IPS-18a (cell line): ENCODE results near the gene NOC3L.

ENCODE experiments used
- H3K27ac ChIP-seq: one replicate; pipeline ENCODE4 v1.5.1; 2013; ENCODE audit warnings: low read length
- H3K27me3 ChIP-seq: one replicate; pipeline ENCODE4 v1.6.1; 2013; ENCODE audit warnings: mild to moderate bottlenecking, low read length; ENCODE audit not compliant: control insufficient read depth, insufficient read depth
- H3K36me3 ChIP-seq: one replicate; pipeline ENCODE4 v1.6.1; 2013; ENCODE audit warnings: low read depth, low read length; ENCODE audit not compliant: control insufficient read depth
- H3K4me1 ChIP-seq: one replicate; pipeline ENCODE4 v1.6.1; 2013; ENCODE audit warnings: low read depth, low read length; ENCODE audit not compliant: control insufficient read depth
- H3K4me3 ChIP-seq: one replicate; pipeline ENCODE4 v1.5.1; 2013; ENCODE audit warnings: low read length
- H3K9ac ChIP-seq: one replicate; pipeline ENCODE4 v1.6.1; 2013; ENCODE audit warnings: mild to moderate bottlenecking, low read length, moderate library complexity
- H3K9me3 ChIP-seq: one replicate; pipeline ENCODE4 v1.6.1; 2013; ENCODE audit warnings: low read depth, low read length; ENCODE audit not compliant: control insufficient read depth

The NOC3L gene

GRCh38 chr10:94324609-94325233, 38.0 kb downstream of the NOC3L start:
- Histone ChIP-seq H3K9ac (no peak overlapping the region), H3K36me3 (peaks cover 20% of the 10 kb centered on the region), H3K27me3 (no peaks in the 10 kb centered on the region), H3K9me3 (no peaks in the 10 kb centered on the region), H3K4me1 (no peaks in the 10 kb centered on the region), H3K27ac (no peak overlapping the region), H3K4me3 (no peak overlapping the region)

DNA sequence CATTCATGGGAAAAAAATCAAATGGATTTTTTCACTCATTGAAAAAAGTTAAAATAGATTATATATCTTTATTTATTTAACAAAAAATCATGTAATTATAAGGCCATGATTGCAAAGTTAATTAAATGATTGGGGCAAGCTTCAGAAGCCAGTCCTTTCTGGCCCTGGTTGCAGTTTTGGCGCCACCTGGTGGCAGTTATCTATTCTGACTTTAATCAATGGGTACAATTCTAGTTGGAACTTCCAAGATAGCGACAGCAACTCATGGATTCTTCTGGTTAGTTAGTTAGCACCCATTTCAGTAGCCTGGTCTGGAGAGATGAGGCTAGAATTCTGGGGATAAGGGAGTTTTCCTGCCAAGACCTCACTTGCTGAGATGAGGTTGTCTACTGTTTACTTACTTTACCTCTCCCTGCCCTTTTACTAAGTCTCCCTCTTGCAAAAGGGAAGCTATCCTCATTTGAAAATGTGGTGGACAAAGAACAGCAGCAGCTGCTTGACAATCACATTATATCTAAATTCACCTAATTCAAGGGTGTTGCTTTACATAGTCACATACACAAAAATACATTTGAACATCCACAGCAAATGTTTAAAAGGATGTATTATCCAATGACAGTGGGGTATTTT, 42.3 kb downstream of the NOC3L start:
- Histone ChIP-seq H3K36me3 (peaks cover 7% of the 10 kb centered on the region), H3K9ac (no peak overlapping the region), H3K4me3 (no peak overlapping the region), H3K4me1 (no peaks in the 10 kb centered on the region), H3K27ac (no peak overlapping the region), H3K27me3 (no peaks in the 10 kb centered on the region), H3K9me3 (no peaks in the 10 kb centered on the region)

GRCh38 chr10:94316560-94316959, 46.2 kb downstream of the NOC3L start:
- Histone ChIP-seq H3K9ac (no peak overlapping the region), H3K27ac (no peak overlapping the region), H3K36me3 (no peaks in the 10 kb centered on the region), H3K9me3 (no peaks in the 10 kb centered on the region), H3K4me3 (no peak overlapping the region), H3K4me1 (no peaks in the 10 kb centered on the region), H3K27me3 (no peaks in the 10 kb centered on the region)

- H3K9ac ChIP-seq: no peak overlapping the region
- no peaks in the 10 kb centered on the region for H3K4me1 ChIP-seq
- no peaks in the 10 kb centered on the region for H3K9me3 ChIP-seq
- no peak overlapping the region for H3K27ac ChIP-seq
- H3K27me3 ChIP-seq: no peaks in the 10 kb centered on the region
- no peak overlapping the region for H3K4me3 ChIP-seq
- H3K36me3 ChIP-seq: no peaks in the 10 kb centered on the region
Measured at GRCh38 chr10:94315975-94316464, 46.7 kb downstream of the NOC3L start.

DNA sequence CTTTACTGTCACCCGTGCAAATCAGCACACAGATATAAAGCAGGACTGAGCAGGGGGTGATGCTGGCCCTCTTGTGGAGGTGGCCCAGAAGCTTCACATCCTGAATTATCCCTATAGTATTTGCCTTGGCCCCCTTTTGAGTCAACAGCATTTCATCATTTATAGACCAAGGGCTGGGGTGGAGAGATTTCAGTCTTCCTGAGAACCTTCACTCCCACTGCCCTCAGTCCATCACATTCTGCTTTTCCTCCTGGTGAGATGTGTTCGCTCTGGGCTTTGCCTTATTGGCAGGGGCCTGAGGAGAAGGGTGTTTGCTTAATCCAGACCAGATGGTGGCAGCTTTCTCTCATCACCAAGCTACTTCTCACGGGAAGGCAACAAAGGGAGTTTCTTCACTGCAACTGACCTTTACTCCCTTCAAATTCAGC, 47.7 kb downstream of the NOC3L start:
- H3K9ac ChIP-seq: no peak overlapping the region
- no peaks in the 10 kb centered on the region for H3K36me3 ChIP-seq
- no peak overlapping the region for H3K27ac ChIP-seq
- no peaks in the 10 kb centered on the region for H3K4me1 ChIP-seq
- no peaks in the 10 kb centered on the region for H3K9me3 ChIP-seq
- no peak overlapping the region for H3K4me3 ChIP-seq
- H3K27me3 ChIP-seq: no peaks in the 10 kb centered on the region

GRCh38 chr10:94310369-94310768, 52.4 kb downstream of the NOC3L start:
- Histone ChIP-seq H3K36me3 (no peaks in the 10 kb centered on the region), H3K27ac (no peak overlapping the region), H3K27me3 (no peaks in the 10 kb centered on the region), H3K4me1 (no peaks in the 10 kb centered on the region), H3K9me3 (no peaks in the 10 kb centered on the region), H3K4me3 (no peak overlapping the region), H3K9ac (no peak overlapping the region)

DNA sequence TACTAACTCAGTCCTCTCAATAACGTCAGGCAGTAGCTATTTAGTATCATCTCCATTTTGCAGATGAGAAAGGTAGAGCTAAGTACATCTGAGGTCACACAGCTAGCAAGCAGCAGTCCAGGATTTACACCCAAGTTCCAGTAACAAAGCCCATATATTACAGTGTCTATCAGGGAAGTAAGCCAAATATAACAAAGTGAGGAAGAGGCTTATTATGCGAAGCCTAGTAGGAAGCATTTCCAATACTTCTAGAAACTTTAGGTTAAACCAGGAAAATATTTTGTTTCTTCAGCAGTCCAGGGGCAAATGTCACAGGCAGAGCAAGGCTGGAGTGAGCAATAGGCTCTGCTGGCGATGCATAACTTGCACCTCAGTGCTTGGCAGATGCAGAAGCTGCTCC, 53.9 kb downstream of the NOC3L start:
- Histone ChIP-seq H3K9me3 (no peaks in the 10 kb centered on the region), H3K4me3 (no peak overlapping the region), H3K4me1 (no peaks in the 10 kb centered on the region), H3K36me3 (no peaks in the 10 kb centered on the region), H3K27ac (no peak overlapping the region), H3K9ac (no peak overlapping the region), H3K27me3 (no peaks in the 10 kb centered on the region)

DNA sequence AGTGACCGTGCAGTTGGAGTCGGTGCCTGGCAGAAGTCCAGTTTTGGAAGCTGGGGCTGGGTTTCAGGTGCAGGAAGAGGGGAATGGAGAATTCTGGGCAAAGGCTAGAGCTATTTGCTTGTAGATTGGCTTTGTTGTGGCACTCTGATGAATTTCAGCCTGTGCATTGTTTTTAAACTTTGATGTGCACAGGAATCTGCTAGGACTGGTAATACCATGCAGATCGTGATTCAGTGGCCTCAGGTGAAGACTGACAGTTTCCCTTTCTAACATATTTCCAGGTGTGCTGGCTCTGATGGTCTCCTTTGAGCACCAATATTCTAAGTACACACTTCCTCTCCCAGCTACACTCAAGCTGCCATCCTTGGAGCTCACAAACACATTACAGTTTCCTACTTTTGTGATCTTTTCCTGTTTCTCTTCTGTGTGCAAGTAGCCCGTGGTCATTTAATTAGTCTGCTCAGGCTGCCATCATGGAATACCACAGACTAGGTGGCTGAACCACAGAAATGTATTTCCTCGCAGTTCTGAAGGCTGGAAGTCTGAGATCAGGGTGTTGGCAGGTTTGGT, 55.6 kb downstream of the NOC3L start:
- H3K4me3 ChIP-seq: no peak overlapping the region
- no peaks in the 10 kb centered on the region for H3K4me1 ChIP-seq
- no peaks in the 10 kb centered on the region for H3K36me3 ChIP-seq
- no peak overlapping the region for H3K27ac ChIP-seq
- H3K27me3 ChIP-seq: no peaks in the 10 kb centered on the region
- no peaks in the 10 kb centered on the region for H3K9me3 ChIP-seq
- no peak overlapping the region for H3K9ac ChIP-seq

DNA sequence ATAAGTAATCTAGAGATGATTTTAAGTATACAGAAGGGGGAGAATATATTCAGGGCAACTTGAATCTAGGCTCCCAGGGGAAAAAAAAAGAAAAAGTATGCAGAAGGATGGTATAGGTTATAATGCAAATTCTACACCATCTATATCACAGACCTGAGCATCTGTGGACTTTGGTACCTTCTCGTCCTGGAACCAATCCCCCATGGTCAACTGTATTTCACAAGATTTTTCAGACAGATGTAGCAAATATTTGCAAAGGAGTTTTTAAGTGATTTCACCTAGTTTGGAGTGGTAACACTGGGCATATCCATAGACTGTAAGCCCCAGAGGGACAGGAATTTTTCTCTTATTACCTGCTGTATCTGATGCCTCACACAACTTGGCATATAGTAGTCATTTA, 58.8 kb downstream of the NOC3L start:
- no peak overlapping the region for H3K9ac ChIP-seq
- H3K27me3 ChIP-seq: no peaks in the 10 kb centered on the region
- no peaks in the 10 kb centered on the region for H3K36me3 ChIP-seq

DNA sequence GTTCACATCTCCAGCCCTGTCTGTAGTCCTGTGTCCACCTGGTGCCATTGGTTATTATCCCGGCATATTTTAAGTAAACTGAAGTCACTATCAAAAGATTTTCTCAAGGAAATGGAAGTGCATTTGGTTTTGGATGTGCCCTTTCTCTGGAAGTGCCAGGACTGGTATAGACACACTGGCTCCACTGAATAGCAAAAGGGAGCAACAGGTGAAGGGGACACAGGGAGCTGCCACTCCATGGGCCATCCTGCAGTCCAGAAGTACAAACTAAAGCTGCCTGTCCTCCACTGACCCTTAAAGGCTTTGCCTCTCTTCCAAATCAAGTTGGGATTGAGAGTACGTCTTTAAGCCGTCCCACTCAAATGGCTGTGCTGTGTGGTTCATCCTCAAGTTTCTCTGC, 62.7 kb downstream of the NOC3L start:
- no peaks in the 10 kb centered on the region for H3K4me1 ChIP-seq
- H3K4me3 ChIP-seq: no peak overlapping the region
- H3K27ac ChIP-seq: no peak overlapping the region
- H3K9me3 ChIP-seq: no peaks in the 10 kb centered on the region
- H3K27me3 ChIP-seq: no peaks in the 10 kb centered on the region
- H3K9ac ChIP-seq: no peak overlapping the region
- H3K36me3 ChIP-seq: no peaks in the 10 kb centered on the region

More for the DNA sequence above, 58.8 kb downstream of the NOC3L start:
- H3K27ac ChIP-seq: no peak overlapping the region
- H3K4me3 ChIP-seq: no peak overlapping the region
- no peaks in the 10 kb centered on the region for H3K9me3 ChIP-seq
- no peaks in the 10 kb centered on the region for H3K4me1 ChIP-seq

DNA sequence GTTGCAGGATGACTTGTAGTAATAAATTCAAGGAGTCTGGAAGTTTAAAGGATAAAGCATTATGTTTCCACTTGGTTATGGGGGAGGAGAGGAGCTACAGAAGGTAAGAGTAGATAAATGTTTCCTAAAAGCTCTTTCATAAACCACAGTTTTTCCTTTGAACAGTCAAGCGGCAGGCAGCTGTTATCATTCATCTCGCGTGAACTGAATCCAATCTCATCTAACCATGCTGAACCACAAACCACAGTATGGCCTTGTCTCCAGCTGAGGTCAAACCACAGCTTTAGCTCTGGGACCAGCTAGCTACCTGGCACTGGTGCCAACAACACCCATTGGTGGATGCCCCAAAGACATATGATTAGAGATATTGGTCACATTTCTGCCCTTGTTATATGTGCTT, 63.3 kb downstream of the NOC3L start:
- Histone ChIP-seq H3K9me3 (no peaks in the 10 kb centered on the region), H3K4me3 (no peak overlapping the region), H3K27me3 (no peaks in the 10 kb centered on the region), H3K36me3 (no peaks in the 10 kb centered on the region), H3K4me1 (no peaks in the 10 kb centered on the region), H3K9ac (no peak overlapping the region), H3K27ac (no peak overlapping the region)

DNA sequence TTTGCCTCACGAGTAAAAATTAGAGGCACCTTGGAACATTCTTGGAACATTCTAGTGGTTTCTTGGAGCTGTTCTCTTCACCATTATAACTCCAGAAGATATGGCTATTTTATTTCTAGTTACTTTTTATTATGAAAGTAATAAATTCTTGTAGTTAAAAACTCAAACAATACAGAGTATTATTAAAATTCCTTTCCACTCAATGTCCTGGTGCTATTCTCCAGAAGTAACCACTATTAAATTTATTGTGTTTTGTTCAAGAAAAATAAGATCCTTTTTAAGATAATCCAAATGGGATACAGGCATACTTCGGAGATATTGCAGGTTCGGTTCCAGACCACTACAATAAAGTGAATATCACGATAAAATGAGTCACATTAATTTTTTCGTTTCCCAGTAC, 68.6 kb downstream of the NOC3L start:
- no peak overlapping the region for H3K4me3 ChIP-seq
- H3K9me3 ChIP-seq: no peaks in the 10 kb centered on the region
- no peaks in the 10 kb centered on the region for H3K27me3 ChIP-seq
- H3K9ac ChIP-seq: no peak overlapping the region
- H3K4me1 ChIP-seq: no peaks in the 10 kb centered on the region
- H3K27ac ChIP-seq: no peak overlapping the region
- H3K36me3 ChIP-seq: no peaks in the 10 kb centered on the region
